Breast epithelium (tissue), 3 donors: ENCODE measurements around the gene ATP2B2.

Source experiments
- CTCF ChIP-seq, 3 donors: fragments of 450-650 bp; IDR thresholded peaks; one replicate each; pipeline ENCODE4 v1.5.1; 2016 to 2017; ENCODE audit warnings: antibody characterized with exemption in 3 of 3, mild to moderate bottlenecking in 3 of 3, moderate library complexity in 3 of 3
- POLR2A ChIP-seq: fragments of 450-650 bp; IDR thresholded peaks from one replicate; pipeline ENCODE4 v1.6.1; 2016; ENCODE audit warnings: antibody characterized with exemption, mild to moderate bottlenecking, moderate library complexity
- POLR2AphosphoS5 ChIP-seq, 3 donors: sonication (generic); formaldehyde crosslinking; IDR thresholded peaks; one replicate each; pipeline ENCODE4 v1.6.1; 2017; ENCODE audit warnings: antibody characterized with exemption in 3 of 3

DNA sequence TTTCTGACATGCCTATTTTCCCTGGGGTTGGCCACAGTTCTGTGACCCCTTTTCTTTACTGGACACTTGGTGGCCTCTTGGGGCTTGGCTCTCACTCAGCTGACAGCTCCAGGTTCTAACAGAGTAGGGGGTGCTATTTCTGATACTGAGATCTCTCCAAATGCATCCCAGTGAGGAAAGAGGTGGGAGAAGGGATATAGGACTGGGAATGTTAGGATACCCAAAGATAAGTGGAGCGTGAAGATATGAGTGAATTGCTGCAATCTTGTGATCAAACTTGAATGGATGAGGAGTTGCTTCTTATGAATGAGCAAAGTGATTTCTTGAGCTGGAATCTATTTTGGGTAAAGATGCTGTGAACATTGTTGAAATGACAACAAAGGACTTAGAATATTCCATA is 74.6 kb downstream of the ATP2B2 start:
- TF ChIP-seq CTCF (IDR thresholded peaks at IDR 0.05) (no peak), POLR2AphosphoS5 (IDR thresholded peaks at IDR 0.05) (no peak), POLR2A (no peak)
